Prostate gland (tissue), 2 donors: ENCODE results near the gene ZDHHC4. TPM values are rescaled to one million over a fixed set of nuclear protein-coding genes. Genes with fewer than 3 reads are reported as not detected.
A peak's percentile ranks its signal among the peaks of the same experiment; 100 is the strongest.

ENCODE experiments used
- DNase-seq: peaks from one replicate; pipeline ENCODE4 v3.0.0-alpha.2; 2019; ENCODE audit warnings: low spot score
- H3K27ac ChIP-seq, 2 donors: fragments of 200-600 bp; sonication (generic); 2 replicates each; pipeline ENCODE4 v1.5.1; 2017 to 2019
- H3K27me3 ChIP-seq: fragments of 200-600 bp; sonication (generic); replicated peaks from 2 replicates; pipeline ENCODE4 v1.5.1; 2019; ENCODE audit not compliant: insufficient read depth
- H3K36me3 ChIP-seq, 2 donors: fragments of 200-600 bp; sonication (generic); 1 replicate in 1 of 2; 2 replicates in 1 of 2; pipeline versions ENCODE4 v1.5.1 to v1.8.1; 2017 to 2019
- H3K4me1 ChIP-seq: fragments of 200-600 bp; sonication (generic); replicated peaks from 2 replicates; pipeline ENCODE4 v1.5.1; 2019
- H3K4me3 ChIP-seq, 2 donors: fragments of 200-600 bp; sonication (generic); 2 replicates each; pipeline ENCODE4 v1.5.1; 2017 to 2019
- H3K9me3 ChIP-seq: fragments of 200-600 bp; sonication (generic); 2 replicates; pipeline ENCODE4 v1.5.1; 2017
- POLR2A ChIP-seq: fragments of 450-650 bp; IDR thresholded peaks from one replicate; pipeline ENCODE4 v1.6.1; 2016; ENCODE audit warnings: antibody characterized with exemption, mild to moderate bottlenecking
- POLR2AphosphoS5 ChIP-seq: sonication (generic); formaldehyde crosslinking; IDR thresholded peaks from one replicate; pipeline ENCODE4 v1.6.1; 2017; ENCODE audit warnings: antibody characterized with exemption
- WGBS: methylation state at CpG from one replicate; pipeline ENCODE4 v1.1.5; 2018; 5-methylcytosine and 5-hydroxymethylcytosine counted together
- intact Hi-C: fragments of 100-400 bp; cut with DNase I; formaldehyde crosslinking; loops from one replicate; pipeline ENCODE4 v1.14.2; 2022
- total RNA-seq, 2 donors: library from RNA; depleted of rRNA; stranded (reverse); fragments of >200 nt; gene quantifications; one replicate each; pipeline ENCODE4 v1.1.0, GENCODE V29; 2016
- TF ChIP-seq, protein P1 (sequence below), 4 experiments: fragments of 200-600 bp in 2 of 4; fragments of 450-650 bp in 2 of 4; sonication (generic) in 2 of 4; IDR thresholded peaks; 1 replicate in 3 of 4; 2 replicates in 1 of 4; pipeline ENCODE4 v1.5.1; 2016 to 2019; ENCODE audit warnings: antibody characterized with exemption in 4 of 4, mild to moderate bottlenecking in 2 of 4, moderate library complexity in 2 of 4

The ZDHHC4 gene
- total RNA-seq, 2 donors from 2014 or later: 69.9 to 73.3 TPM

DNA sequence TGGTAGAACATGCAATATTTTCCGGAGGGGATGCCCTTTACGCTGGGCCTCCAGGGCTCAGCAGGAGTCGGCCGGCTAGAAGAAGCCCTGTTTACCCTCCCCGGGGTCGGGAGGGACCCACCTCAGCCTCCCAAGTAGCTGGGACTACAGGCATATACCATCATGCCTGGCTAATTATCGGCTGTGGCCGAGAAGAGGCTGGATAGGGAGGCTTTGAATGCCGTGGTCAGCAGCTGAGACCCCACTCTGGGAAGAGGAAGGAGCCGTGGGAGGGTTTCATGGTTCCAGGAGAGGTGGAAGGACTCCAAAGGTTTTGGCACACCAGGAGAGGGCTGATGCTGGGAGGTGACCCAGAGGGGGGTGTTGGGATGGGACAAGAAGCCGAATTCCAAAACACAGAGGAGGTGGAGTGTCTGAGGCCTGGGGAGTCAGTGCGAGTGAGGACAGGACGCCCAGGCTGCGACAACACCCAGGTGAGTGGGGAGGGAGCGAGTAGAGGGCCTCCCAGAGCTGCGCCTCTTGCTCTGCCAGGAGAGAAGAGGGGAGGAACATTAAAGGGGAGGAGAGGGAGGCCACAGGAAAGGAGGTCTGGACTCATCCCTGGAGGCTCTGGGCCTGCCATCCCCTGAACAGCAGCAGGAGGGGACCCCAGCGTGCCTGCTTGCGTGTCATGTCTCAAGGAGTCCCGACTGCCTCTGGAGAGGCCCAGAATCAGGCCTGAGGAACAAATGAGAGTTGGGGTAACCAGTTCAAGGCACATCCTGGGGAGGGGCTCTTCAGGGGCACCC, 45.6 kb upstream of the ZDHHC4 start:
- DNase-seq: no peak
- TF ChIP-seq POLR2AphosphoS5: no peak
- no peak for TF ChIP-seq POLR2A
- TF ChIP-seq, protein P1, sequence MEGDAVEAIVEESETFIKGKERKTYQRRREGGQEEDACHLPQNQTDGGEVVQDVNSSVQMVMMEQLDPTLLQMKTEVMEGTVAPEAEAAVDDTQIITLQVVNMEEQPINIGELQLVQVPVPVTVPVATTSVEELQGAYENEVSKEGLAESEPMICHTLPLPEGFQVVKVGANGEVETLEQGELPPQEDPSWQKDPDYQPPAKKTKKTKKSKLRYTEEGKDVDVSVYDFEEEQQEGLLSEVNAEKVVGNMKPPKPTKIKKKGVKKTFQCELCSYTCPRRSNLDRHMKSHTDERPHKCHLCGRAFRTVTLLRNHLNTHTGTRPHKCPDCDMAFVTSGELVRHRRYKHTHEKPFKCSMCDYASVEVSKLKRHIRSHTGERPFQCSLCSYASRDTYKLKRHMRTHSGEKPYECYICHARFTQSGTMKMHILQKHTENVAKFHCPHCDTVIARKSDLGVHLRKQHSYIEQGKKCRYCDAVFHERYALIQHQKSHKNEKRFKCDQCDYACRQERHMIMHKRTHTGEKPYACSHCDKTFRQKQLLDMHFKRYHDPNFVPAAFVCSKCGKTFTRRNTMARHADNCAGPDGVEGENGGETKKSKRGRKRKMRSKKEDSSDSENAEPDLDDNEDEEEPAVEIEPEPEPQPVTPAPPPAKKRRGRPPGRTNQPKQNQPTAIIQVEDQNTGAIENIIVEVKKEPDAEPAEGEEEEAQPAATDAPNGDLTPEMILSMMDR (IDR thresholded peaks at IDR 0.05): no peak
- H3K4me1 ChIP-seq: no peaks in the 10 kb centered on the region
- no peak overlapping the region for H3K4me3 ChIP-seq
- no peaks in the 10 kb centered on the region for H3K36me3 ChIP-seq
- no peak overlapping the region for H3K27ac ChIP-seq
- H3K9me3 ChIP-seq: no peaks in the 10 kb centered on the region
- WGBS: 29% methylated on average over 19 of the region's 19 CpGs
- intact Hi-C loops: no loop called here
- H3K27me3 ChIP-seq: peaks cover 25% of the 10 kb centered on the region

DNA sequence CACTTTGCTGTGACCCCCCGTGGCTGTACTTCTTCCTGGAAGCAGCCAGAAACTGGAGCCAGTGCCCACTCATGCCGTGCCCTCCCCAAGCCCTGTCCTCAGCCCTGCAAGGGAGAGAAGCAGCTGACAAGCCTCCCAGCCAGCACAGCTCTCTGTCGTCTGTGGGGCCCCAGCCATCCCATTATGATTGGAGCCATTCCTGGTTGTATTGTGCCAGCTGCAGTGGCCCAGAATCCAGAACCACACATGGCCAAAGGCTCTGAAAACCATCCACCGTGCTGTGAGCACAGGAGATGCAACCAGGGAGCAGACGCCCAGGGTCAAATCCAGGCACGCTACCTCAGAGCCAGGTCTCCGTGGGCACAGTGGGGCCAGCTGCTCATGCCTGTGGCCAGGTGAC, 44.7 kb upstream of the ZDHHC4 start:
- H3K36me3 ChIP-seq: no peaks in the 10 kb centered on the region
- H3K27me3 ChIP-seq: peaks cover 26% of the 10 kb centered on the region
- DNase-seq: no peak
- no peaks in the 10 kb centered on the region for H3K9me3 ChIP-seq
- TF ChIP-seq POLR2AphosphoS5: no peak
- TF ChIP-seq, protein P1 (IDR thresholded peaks at IDR 0.05): no peak
- no peak for TF ChIP-seq POLR2A
- no peaks in the 10 kb centered on the region for H3K4me1 ChIP-seq
- intact Hi-C loops: no loop called here
- no peak overlapping the region for H3K4me3 ChIP-seq
- H3K27ac ChIP-seq: no peak overlapping the region
- 76% methylated on average over 3 of the region's 7 CpGs for WGBS

DNA sequence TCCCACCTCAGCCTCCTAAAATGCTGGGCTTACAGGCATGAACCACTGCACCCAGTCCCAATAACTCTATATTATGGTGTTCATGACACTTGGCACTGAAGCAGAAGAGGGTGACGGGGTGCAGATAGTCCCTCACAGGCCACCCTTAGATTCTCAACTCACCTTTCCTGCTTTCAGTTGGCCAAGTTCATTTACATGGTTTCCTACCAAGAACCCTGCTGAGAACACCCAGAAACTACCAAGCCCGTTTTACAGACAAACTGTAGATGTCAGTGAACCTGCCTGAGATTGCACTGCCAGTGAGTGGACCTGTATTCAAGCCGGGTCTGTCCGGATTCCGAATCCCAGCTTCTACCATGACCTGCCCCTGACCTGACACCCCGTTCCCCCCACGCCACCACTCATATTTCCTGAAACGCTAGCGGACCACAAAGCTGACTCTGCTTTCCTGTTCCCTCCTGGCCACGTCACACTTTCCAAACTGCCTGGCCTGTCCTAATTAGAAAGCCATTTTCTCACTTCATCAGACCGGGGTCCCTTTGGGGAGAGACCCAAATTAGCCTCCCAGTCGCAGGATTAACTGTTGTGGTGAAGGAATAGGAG, 43.3 kb upstream of the ZDHHC4 start:
- no peak for TF ChIP-seq POLR2A
- TF ChIP-seq, protein P1 (IDR thresholded peaks at IDR 0.05): no peak
- TF ChIP-seq POLR2AphosphoS5: no peak
- no peaks in the 10 kb centered on the region for H3K36me3 ChIP-seq
- DNase-seq: no peak
- no peaks in the 10 kb centered on the region for H3K4me1 ChIP-seq
- WGBS: 42% methylated on average over 12 of the region's 12 CpGs
- no peaks in the 10 kb centered on the region for H3K9me3 ChIP-seq
- intact Hi-C loops: no loop called here
- peaks cover 25% of the 10 kb centered on the region for H3K27me3 ChIP-seq
- H3K4me3 ChIP-seq: no peak overlapping the region
- no peak overlapping the region for H3K27ac ChIP-seq

DNA sequence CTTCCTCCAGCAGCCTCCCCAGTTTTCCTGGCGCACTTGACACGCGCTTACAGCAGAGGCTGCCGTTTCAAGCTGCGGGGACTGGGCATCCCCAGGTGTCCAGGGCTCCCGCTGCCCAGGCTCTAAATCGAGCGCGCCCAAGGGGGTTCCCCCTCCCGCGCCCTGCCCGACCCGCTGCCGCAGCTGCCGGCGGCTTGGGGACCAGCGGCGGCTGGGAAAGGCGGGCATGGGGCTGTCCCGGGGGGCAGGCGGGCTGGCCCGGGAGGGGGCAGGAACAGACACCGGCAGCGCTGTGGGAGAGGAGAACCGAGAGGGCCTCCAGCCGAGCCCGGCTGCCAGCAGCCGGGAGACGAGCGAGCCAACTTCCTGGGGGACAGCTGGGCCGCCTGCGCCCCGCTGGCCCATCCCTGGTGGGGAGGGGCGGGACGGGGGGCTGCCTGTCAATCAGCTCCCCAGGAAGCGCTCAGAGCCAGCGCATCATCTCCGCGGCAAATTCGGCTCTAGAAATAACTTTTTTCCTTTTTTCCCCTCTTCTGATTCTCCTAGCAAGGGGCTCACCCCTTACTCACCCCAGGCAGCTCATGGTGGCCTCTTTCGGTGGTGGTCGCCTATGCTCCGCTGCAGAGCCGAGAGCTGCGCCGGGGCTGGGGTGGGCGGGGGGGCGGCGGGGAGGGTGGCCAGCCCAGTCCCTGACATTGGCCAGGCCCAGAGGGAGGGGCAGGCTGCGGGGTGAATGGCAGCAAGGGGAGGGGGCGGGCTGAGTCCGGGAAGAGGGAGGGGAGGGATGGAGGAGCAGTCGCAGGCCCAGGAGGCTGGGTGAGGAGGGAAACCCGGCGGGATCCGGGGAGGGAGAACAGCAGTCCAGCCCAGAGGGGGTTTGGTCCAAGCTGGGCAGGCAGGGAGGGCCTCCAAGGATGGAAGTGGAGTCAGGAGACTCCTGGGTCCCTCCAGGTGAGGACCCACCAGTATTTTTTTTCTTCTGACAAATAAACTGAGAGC, 40.7 kb upstream of the ZDHHC4 start:
- Histone ChIP-seq H3K4me1 (no peaks in the 10 kb centered on the region), H3K27ac (no peak overlapping the region), H3K4me3 (peak overlapping the region in 1 of 2 donors; percentile 3), H3K9me3 (no peaks in the 10 kb centered on the region), H3K36me3 (no peaks in the 10 kb centered on the region), H3K27me3 (peaks cover 14% of the 10 kb centered on the region)
- no peak for TF ChIP-seq POLR2A
- no peak for TF ChIP-seq POLR2AphosphoS5
- TF ChIP-seq, protein P1 (IDR thresholded peaks at IDR 0.05): no peak
- 1% methylated on average over 33 of the region's 56 CpGs for WGBS
- intact Hi-C loops: no loop called here
- no peak for DNase-seq
